ENCODE data around the gene PALD1.

DNA sequence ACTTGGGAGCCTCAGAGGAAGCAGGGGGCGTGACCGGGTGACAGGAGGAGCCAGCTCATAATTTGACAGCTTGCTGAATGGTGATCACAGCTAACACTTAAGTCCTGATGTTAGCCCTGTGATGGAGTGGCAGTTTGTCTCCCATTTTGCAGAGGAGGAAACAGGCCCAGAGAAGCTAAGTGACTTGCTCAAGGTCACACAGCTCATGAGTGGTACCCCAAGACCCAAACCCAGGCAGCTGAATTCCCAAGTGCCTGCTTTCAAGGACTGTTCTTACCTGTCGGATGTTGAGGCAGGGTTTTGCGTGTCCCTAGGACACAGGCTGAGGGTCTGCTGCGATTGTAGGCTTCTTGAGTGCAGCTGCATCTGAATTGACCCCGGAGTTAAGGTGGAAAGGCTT, 51.7 kb downstream of the PALD1 start:
- TF ChIP-seq, protein P1, sequence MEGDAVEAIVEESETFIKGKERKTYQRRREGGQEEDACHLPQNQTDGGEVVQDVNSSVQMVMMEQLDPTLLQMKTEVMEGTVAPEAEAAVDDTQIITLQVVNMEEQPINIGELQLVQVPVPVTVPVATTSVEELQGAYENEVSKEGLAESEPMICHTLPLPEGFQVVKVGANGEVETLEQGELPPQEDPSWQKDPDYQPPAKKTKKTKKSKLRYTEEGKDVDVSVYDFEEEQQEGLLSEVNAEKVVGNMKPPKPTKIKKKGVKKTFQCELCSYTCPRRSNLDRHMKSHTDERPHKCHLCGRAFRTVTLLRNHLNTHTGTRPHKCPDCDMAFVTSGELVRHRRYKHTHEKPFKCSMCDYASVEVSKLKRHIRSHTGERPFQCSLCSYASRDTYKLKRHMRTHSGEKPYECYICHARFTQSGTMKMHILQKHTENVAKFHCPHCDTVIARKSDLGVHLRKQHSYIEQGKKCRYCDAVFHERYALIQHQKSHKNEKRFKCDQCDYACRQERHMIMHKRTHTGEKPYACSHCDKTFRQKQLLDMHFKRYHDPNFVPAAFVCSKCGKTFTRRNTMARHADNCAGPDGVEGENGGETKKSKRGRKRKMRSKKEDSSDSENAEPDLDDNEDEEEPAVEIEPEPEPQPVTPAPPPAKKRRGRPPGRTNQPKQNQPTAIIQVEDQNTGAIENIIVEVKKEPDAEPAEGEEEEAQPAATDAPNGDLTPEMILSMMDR (CRISPR knock-in tag; IDR thresholded peaks at IDR 0.05): no peak
- TF ChIP-seq NFYB (CRISPR knock-in tag; IDR thresholded peaks at IDR 0.05): no peak

Measured in HepG2 (cell line).